Esophagus squamous epithelium (tissue), 4 donors: ENCODE data around the gene AKIRIN2.
"Not testable (repeated sequence)": the region's sequence is repeated elsewhere in the genome, so short reads cannot be mapped to it uniquely, and the experiment has no call there.

Experiments
- POLR2A ChIP-seq, 4 donors: fragments of 450-650 bp; IDR thresholded peaks; one replicate each; pipeline ENCODE4 v1.6.1; 2017; ENCODE audit warnings: antibody characterized with exemption in 4 of 4, mild to moderate bottlenecking in 4 of 4, moderate library complexity in 3 of 4
- TF ChIP-seq, protein P1 (sequence below), 6 experiments: fragments of 450-650 bp in 4 of 6; fragments of 200-600 bp in 2 of 6; sonication (generic) in 2 of 6; IDR thresholded peaks; one replicate each; pipeline ENCODE4 v1.5.1; 2016 to 2019; ENCODE audit warnings: antibody characterized with exemption in 6 of 6, mild to moderate bottlenecking in 4 of 6, moderate library complexity in 4 of 6

DNA sequence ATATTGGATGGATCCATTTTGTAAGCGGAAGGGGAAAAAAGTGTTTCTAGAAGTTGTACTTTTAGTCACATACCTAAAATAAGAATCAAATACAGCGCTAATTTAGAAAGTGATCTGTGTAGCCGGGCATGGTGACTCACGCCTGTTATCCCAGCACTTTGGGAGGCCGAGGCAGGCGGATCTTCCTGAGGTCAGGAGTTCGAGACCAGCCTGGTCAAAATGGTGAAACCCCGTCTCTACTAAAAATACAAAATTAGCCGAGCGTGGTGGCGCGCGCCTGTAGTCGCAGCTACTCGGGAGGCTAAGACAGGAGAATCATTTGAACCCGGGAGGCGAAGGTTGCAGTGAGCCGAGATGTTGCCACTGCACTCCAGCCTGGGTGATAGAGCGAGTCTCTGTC is 1.0 kb upstream of the AKIRIN2 start:
- not testable (repeated sequence) for TF ChIP-seq POLR2A (IDR thresholded peaks at IDR 0.05)
- TF ChIP-seq, protein P1, sequence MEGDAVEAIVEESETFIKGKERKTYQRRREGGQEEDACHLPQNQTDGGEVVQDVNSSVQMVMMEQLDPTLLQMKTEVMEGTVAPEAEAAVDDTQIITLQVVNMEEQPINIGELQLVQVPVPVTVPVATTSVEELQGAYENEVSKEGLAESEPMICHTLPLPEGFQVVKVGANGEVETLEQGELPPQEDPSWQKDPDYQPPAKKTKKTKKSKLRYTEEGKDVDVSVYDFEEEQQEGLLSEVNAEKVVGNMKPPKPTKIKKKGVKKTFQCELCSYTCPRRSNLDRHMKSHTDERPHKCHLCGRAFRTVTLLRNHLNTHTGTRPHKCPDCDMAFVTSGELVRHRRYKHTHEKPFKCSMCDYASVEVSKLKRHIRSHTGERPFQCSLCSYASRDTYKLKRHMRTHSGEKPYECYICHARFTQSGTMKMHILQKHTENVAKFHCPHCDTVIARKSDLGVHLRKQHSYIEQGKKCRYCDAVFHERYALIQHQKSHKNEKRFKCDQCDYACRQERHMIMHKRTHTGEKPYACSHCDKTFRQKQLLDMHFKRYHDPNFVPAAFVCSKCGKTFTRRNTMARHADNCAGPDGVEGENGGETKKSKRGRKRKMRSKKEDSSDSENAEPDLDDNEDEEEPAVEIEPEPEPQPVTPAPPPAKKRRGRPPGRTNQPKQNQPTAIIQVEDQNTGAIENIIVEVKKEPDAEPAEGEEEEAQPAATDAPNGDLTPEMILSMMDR (IDR thresholded peaks at IDR 0.05), result not testable (repeated sequence)
